Measurements from ENCODE around the gene KLF12. TPM values are rescaled to one million over a fixed set of nuclear protein-coding genes. Genes with fewer than 3 reads are reported as not detected.

Gene KLF12
- total RNA-seq, 1 experiment from 2014 or later, result 14.0 TPM

GRCh38 chr13:74132776-74133656, 1.2 kb downstream of the KLF12 start:
- no peaks in the 10 kb centered on the region for H3K27me3 ChIP-seq (replicated peaks; ENCODE audit: control insufficient read depth, insufficient read depth, low read length)
- no peaks in the 10 kb centered on the region for H3K9me3 ChIP-seq
- H3K36me3 Mint-ChIP-seq (ENCODE audit: insufficient read depth, unreplicated experiment), result no peaks in the 10 kb centered on the region
- peak overlapping the region; percentile 67 for H3K27ac Mint-ChIP-seq (ENCODE audit: unreplicated experiment)
- peak overlapping the region; percentile 94 for H3K4me3 ChIP-seq (ENCODE audit: low read depth, low read length)
- H3K4me1 Mint-ChIP-seq (ENCODE audit: low read depth, unreplicated experiment), result peaks cover 8% of the 10 kb centered on the region
- no peak for DNase-seq
- H3K36me3 ChIP-seq (ENCODE audit: control insufficient read depth, insufficient read depth, low read length), result no peaks in the 10 kb centered on the region
- TF ChIP-seq CTCF (IDR thresholded peaks at IDR 0.05; ENCODE audit: insufficient read depth in 1 of 2, low read depth in 1 of 2, low read length in 1 of 2, severe bottlenecking in 1 of 2, unreplicated experiment in 1 of 2), result no peak
- H3K4me3 Mint-ChIP-seq (ENCODE audit: unreplicated experiment), result no peak overlapping the region
- no peaks in the 10 kb centered on the region for H3K27me3 Mint-ChIP-seq (ENCODE audit: insufficient read depth, unreplicated experiment)
- peaks cover 7% of the 10 kb centered on the region for H3K4me1 ChIP-seq
- POLR2A ChIA-PET, result interaction anchor here (0.7 to 1.1 kb wide), 2 partner anchors 85 to 220 kb away, joined by 4 read pairs; no protein-coding TSS in a partner anchor
- no peaks in the 10 kb centered on the region for H3K9me3 Mint-ChIP-seq (ENCODE audit: unreplicated experiment)
- intact Hi-C loops (cut with micrococcal nuclease; ENCODE audit: unreplicated experiment), result loop anchor here (10.0 kb wide), 2 partner anchors 188 to 378 kb away; no protein-coding TSS in a partner anchor
- CTCF ChIA-PET, result interaction anchor here (1.1 kb wide), 3 partner anchors 108 to 154 kb away, joined by 3 to 4 read pairs (median 3); no protein-coding TSS in a partner anchor
- no TSS peak for BruUV-seq (replicated peaks)

DNA sequence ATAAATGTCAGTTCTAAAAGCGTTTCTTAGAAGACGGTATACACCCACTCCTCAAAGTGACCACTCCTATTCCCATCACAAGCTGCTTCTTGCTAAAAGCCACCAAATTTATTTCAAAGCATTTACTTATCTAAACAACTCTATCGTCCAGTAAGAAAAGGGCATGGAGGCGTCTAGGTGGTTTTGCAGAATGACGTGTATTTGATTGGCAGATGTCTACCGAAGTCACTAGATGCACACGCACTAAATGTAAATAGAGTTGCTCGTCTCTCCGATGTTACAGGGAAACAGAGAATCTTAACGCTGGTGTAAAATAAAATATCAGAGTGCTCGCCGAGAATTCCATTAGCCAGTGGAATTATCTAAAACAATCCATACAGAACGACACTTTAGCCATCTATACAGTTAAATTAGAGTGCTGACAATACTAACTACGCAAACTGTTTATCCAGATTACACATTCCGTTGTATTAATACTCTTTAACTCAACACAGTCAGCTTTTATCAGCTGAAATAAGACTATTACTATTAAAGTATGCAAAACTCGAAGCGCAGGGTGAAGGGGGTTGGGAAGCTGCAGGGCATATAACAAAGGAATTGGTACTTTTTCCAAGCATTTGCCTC, 1.9 kb downstream of the KLF12 start:
- no TSS peak for BruUV-seq (replicated peaks)
- H3K27ac Mint-ChIP-seq (ENCODE audit: unreplicated experiment), result no peak overlapping the region
- peaks cover 15% of the 10 kb centered on the region for H3K4me1 ChIP-seq

More for the DNA sequence above, 1.9 kb downstream of the KLF12 start:
- Histone ChIP-seq H3K27me3 (replicated peaks; ENCODE audit: control insufficient read depth, insufficient read depth, low read length) (no peaks in the 10 kb centered on the region), H3K36me3 (ENCODE audit: control insufficient read depth, insufficient read depth, low read length) (no peaks in the 10 kb centered on the region), H3K4me3 (ENCODE audit: low read depth, low read length) (peak overlapping the region; percentile 94), H3K9me3 (no peaks in the 10 kb centered on the region)
- Mint-ChIP-seq H3K4me1 (ENCODE audit: low read depth, unreplicated experiment) (peaks cover 12% of the 10 kb centered on the region), H3K27me3 (ENCODE audit: insufficient read depth, unreplicated experiment) (no peaks in the 10 kb centered on the region), H3K36me3 (ENCODE audit: insufficient read depth, unreplicated experiment) (no peaks in the 10 kb centered on the region), H3K9me3 (ENCODE audit: unreplicated experiment) (no peaks in the 10 kb centered on the region), H3K4me3 (ENCODE audit: unreplicated experiment) (no peak overlapping the region)
- DNase-seq, result no peak
- POLR2A ChIA-PET, result no interaction called here
- CTCF ChIA-PET, result interaction anchor here (1.1 kb wide), 1 partner anchor 155 kb away, joined by 3 read pairs; no protein-coding TSS in a partner anchor
- intact Hi-C loops (cut with micrococcal nuclease; ENCODE audit: unreplicated experiment), result loop anchor here (10.0 kb wide), 2 partner anchors 187 to 377 kb away; no protein-coding TSS in a partner anchor
- no peak for TF ChIP-seq CTCF (IDR thresholded peaks at IDR 0.05; ENCODE audit: insufficient read depth in 1 of 2, low read depth in 1 of 2, low read length in 1 of 2, severe bottlenecking in 1 of 2, unreplicated experiment in 1 of 2)

All from Caco-2 (cell line).